NCI-H524 treated with DMSO at 0.1 percent for 48 hours (cell line): ENCODE data around the gene FES.
"Not testable (repeated sequence)": the region's sequence is repeated elsewhere in the genome, so short reads cannot be mapped to it uniquely, and the experiment has no call there.

Source experiments
- DNase-seq: peaks from one replicate; lab custom pipeline; 2025; lab: John Stamatoyannopoulos, UW

The FES gene

DNA sequence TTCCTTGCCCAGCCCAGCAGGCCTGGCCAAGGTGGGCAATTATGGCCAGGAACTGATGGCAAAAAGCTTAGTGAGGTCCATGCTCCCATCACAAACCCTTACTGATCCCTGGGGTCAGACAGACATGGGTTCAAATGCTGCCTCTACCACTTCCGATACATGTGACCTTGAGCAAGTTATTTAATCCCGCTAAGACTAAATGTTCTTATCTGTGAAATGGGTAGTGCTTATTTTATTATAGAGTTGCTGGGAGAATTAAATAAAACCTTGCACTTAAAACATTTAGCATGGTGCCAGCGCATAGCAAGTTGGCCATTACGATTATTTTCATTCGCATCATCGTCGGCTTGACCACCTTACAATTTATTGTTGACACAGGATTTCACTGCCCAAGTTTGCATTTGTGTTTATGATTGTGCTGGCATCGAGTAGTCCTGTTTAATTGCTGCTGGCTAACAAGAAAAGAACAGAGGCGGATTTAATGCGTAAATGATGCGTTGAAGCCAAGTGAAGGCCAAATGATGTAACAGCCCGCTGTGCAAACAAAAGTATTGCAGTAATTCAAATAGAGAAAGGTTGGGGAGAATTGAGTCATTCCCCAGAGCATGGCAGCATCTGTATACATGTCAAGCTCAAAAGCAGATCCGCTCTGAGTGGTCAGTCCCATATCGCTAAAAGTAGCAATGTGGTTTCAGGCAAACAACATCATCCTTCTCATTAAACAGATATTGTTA, 23.2 kb upstream of the FES start:
- DNase-seq: no peak

- no peak for DNase-seq
These were observed 21.8 kb upstream of the FES start for GRCh38 chr15:90862487-90862886.

- DNase-seq: no peak
These were observed 21.1 kb upstream of the FES start for GRCh38 chr15:90862964-90863778.

- no peak for DNase-seq
These were observed 20.3 kb upstream of the FES start for GRCh38 chr15:90863987-90864386.

GRCh38 chr15:90864507-90864906, 19.8 kb upstream of the FES start:
- DNase-seq: no peak

DNA sequence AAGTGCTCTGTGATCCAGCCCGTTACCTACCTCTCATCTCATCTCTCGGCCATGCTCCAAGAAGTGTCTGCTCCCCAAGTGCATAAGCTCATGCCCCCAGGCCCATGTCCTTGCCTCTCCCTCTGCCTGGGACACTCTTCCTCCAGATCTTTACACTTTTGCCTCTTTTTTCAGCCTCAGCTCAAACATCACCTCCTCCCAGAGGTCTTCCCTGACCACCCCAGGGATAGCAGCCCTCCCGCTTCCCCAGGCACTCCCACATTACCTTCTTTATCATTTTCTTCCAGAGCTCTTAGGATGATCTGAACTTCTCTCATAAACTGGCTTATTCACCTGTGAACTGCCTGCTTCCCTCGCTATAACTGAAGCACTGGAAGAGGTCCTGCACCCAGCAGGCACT, 18.6 kb upstream of the FES start:
- no peak for DNase-seq

DNA sequence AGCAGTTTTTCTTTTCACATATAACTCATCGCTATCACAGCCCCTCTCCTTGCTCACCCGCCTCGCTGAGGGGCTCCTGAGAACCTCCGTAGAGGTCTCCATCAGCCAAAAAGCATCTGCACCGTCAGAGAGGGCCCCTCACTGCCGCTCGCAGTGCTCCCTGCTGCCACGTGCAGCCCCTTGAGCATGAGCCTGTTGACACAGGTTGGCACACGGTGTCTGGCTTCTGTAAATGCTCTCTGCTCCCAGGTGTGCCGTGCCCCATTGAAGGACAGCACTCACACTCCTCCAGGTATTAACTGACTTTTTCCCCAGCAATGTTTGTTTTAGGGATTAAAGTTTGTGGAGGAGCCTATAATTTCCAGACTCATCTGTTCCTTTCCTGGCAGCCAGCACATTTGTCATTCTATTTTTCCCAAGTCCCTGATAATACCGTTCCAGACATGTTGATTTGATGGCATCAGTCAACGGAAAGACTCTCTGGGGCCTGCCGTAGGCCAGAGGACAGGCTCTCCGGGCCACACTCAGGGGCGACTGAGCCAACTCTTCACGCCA, 18.1 kb upstream of the FES start:
- DNase-seq: no peak

GRCh38 chr15:90866800-90867199, 17.5 kb upstream of the FES start:
- no peak for DNase-seq

DNA sequence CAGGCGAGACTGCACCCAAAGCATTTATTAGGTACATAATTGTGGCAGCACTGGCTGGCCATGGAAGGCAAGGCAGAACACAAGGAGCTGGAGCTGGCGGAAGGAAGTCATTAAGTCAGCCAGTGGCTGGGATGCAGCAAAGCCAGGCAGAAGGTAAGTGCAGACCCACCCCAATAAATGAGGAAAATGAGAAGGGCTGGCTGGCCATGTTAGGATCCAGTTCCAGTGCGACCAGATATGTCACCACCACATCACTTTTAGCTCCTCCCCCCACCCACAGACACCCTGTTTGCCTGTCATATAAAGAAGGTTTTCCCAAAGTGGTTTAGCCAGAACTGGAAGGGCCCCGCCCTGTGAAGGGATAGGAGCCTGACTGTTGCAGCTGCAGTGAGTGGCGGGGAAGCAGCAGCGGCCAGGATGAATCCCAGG, 16.0 kb upstream of the FES start, which contains the start of gene FURIN:
Gene FURIN (plus strand): TSS at position 328 of the 429 bp plus-strand sequence. CDS start 7,153 bp downstream, outside the sequence.
- no peak for DNase-seq

DNA sequence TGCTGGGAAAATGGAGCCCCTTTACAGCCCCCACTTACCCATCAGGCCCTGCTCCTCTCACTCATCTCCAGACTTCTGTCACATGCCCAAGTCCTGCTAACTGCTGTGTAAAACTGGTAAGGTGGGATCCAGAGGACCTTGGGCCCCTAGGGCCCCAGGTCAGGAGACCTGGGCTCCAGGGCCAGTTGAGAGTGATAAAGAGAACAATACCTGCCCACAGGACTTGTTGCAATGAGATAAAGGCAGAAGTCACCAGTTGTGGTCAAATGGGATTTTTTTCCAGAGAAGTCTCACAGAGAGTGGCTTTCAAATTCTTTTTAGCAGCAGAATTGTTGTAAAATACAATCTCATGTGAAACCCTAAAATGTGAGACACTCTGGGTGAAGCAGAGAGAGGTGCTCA, 15.2 kb upstream of the FES start:
- DNase-seq: no peak

DNA sequence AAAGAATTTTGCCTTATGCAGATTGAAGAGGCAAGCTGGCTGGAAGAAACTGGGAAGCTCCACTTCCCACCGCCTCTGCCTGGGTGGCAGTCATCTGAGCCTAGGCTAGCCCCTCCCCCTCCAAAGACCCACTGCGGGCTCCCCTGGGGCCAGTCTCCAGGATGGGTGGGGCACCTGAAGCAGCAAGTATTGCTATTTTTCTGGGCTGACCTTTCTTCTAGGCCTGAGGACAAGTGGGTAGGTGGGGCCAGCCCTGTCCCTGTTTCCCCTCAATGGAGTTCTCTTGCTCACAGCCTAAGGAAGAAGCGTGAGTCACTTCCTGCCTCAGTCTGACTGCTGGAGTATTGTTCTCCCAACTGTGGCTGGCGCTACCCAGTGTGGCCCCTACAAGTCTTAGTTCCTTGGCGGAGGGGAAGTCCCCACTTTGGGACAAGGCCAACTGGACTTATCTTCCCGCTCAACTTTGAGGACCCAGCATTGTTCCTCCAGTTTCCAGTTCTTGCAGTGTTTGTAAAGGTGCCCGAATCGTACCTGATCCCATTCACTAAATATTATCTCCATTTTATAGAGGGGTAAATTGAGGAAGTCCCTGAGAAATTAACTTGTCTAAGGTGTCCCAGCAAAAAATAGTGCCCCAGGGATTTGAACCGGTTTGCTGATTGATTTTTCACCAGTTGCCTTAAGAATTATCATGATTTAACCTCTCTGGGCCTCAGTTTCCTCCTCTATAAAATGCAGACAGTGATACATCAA, 14.5 kb upstream of the FES start:
- DNase-seq: no peak

GRCh38 chr15:90870354-90871138, 13.8 kb upstream of the FES start:
- DNase-seq: no peak

DNA sequence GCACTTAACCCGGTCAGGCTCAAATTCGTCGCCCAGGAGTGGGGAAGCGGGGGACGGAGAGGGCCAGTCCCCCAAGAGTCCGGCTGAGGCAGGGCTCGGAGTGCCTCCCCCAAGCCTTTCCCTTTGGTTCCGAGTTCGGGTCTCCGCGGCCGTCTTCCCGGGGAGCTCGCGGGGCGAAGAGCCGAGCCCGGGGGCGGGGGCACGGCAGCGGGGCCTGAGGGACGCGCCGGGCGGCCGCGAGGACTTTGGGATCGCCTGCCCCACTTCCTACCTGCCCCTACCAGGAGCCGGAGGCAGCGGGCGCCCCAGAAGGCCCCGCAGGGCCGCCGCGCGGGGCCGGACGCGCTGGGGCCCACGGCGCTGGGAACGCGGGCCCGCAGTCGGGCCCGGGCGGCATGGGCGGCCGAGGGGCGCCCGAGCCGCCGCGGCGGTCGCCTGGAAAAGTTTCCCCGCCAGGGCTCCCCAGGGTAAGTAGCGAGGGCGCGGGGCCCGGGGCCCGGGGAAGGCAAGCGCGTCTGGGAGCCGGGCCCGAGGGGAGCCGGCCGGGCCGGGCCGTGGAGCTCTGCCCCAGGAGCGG, 13.1 kb upstream of the FES start:
- DNase-seq: no peak

- DNase-seq: no peak
These were observed 12.4 kb upstream of the FES start for GRCh38 chr15:90871716-90872485.

DNA sequence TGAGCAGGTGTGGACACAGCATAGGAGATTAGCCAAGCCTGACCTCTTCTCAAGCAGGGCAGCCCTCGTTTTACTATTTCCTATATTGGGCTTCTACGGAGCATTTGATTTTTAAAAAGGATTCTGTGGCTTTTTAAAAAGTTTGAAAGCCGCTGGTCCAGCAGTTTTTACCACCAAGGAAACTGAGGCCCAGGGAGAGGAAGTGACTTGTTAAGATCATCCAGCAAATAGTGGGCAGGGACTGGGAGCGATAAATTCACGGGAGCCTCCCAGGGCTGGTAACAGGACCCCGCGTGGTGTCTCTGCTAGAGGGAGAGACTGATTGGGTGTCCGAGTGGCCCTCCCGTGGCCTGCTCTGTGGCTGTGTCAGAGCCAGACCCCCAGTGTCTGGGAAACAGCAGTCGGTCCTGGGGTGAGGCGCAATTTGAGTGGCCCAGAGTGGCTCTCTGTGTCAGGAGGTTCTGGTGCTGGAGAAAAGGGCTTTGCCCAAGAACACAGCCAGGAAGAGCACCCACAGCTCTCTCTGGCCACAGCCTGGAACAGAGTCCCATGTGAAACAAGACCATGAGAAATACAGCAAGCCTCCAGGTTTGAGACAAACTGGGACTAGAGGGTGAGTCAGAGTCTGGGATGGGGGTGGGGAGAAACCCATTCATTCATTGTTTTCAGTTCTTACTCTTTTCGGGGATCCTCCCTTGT, 11.7 kb upstream of the FES start:
- no peak for DNase-seq

DNA sequence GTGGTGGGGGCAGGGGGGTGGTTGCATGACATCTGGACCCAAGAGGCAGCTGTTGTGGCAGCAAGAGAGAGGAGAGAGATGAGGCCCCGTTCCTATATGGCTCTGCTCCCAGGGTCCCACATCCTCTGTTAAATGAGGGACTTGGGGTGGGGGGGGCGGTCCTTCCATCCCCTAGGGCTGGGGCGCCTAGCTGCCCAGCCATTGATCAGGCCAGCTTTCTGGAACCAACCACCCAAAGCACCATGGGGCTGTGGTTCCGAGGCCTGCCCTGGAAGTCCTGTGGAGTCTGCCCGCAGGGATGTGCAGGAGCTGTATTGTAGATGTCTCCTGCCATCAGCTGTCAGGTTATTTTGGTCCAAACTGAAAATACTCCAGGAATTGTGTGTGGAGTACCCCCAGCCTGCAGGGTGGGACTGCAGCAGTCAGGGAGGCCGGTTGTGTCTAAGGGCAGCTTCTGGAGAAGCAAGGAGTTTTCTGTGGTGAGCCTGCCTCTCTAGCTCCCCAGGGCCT, 10.8 kb upstream of the FES start:
- DNase-seq: no peak

DNA sequence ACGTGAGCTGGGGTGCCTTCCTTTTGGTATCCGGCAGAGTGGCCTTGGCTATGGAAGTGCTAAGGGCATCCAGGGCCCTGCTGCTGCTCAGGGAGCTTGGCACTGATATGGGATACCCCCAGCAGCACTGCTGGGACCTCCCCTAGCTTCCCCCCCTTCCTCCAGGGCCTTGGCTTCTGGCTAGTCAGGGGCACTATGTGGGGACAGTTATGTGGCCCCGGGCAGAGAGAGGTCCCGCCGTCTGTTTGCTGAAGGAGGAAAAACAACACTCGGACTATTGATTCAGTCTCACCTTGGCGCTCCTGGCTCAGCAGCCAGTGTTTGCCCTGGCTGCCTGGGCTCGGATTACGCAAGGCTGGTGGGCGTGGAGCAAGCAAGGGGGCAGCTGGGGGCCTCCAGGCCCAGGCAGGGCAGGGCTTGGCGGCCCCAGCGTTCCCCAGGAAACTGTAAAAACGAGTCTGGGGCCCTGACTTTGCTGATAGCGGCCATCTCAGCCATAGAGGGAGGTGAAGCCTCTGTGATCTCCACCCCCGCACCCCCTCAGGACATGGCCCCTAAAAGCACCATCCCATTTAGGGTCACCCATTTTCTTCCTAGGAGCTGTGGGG, 10.2 kb upstream of the FES start:
- DNase-seq: no peak

DNA sequence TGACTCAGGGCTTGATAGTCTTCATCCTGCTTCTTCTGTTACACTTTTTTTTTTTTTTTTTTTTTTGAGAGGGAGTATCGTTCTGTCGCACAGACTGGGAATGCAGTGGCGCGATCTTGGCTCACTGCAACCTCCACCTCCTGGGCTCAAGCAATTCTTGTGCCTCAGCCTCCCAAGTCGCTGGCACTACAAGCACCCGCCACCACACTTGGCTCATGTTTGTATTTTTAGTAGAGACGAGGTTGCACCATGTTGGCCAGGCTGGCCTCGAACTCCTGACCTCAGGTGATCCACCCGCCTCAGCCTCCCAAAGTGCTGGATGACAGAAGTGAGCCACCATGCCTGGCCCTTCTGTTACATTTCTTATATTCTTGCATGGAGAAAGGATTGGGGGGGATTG, 9.3 kb upstream of the FES start:
- not testable (repeated sequence) for DNase-seq

GRCh38 chr15:90875549-90875981, 8.7 kb upstream of the FES start:
- DNase-seq: no peak
